NCI-H2107 (cell line): Measurements from ENCODE around the gene SLC25A47.
"Not testable (repeated sequence)": the region's sequence is repeated elsewhere in the genome, so short reads cannot be mapped to it uniquely, and the experiment has no call there.

Experiments used
- DNase-seq: peaks from one replicate; lab custom pipeline; 2025; lab: John Stamatoyannopoulos, UW

SLC25A47 gene

GRCh38 chr14:100289916-100290606 is 33.1 kb upstream of the SLC25A47 start:
- DNase-seq: no peak

GRCh38 chr14:100290607-100291304 is 32.4 kb upstream of the SLC25A47 start:
- DNase-seq: no peak

- DNase-seq: no peak
Observed at GRCh38 chr14:100291305-100292075, 31.6 kb upstream of the SLC25A47 start.

- no peak for DNase-seq
Observed at GRCh38 chr14:100292301-100292775, 30.8 kb upstream of the SLC25A47 start.

GRCh38 chr14:100292776-100293461 is 30.2 kb upstream of the SLC25A47 start:
- DNase-seq: no peak

- DNase-seq: no peak
Observed at GRCh38 chr14:100293497-100294212, 29.5 kb upstream of the SLC25A47 start.

GRCh38 chr14:100294213-100294962 is 28.8 kb upstream of the SLC25A47 start:
- no peak for DNase-seq

GRCh38 chr14:100294963-100295330 is 28.2 kb upstream of the SLC25A47 start:
- no peak for DNase-seq

GRCh38 chr14:100295376-100296105 is 27.6 kb upstream of the SLC25A47 start:
- DNase-seq: no peak

GRCh38 chr14:100296106-100296651 is 27.0 kb upstream of the SLC25A47 start:
- no peak for DNase-seq

GRCh38 chr14:100296729-100297128 is 26.4 kb upstream of the SLC25A47 start:
- DNase-seq: not testable (repeated sequence)

- no peak for DNase-seq
Observed at GRCh38 chr14:100297320-100298300, 25.5 kb upstream of the SLC25A47 start.

- DNase-seq: no peak
Observed at GRCh38 chr14:100298551-100299237, 24.4 kb upstream of the SLC25A47 start.

GRCh38 chr14:100299238-100299560 is 23.9 kb upstream of the SLC25A47 start:
- DNase-seq: no peak

GRCh38 chr14:100302616-100303015 is 20.5 kb upstream of the SLC25A47 start:
- no peak for DNase-seq

- DNase-seq: no peak
Observed at GRCh38 chr14:100303179-100303578, 20.0 kb upstream of the SLC25A47 start.

GRCh38 chr14:100303925-100304324 is 19.2 kb upstream of the SLC25A47 start:
- DNase-seq: no peak

- peak; percentile 70 for DNase-seq
Observed at GRCh38 chr14:100304825-100305323, 18.3 kb upstream of the SLC25A47 start.
